NCI-H460 (cell line): Measurements from ENCODE around the gene B3GAT3. TPM values are rescaled to one million over a fixed set of nuclear protein-coding genes. Genes with fewer than 3 reads are reported as not detected.

Experiments used
- small RNA-seq, 2 experiments: library from RNA; depleted of rRNA; stranded (forward); fragments of <200 nt; gene quantifications; one replicate each; pipeline ENCODE3, GENCODE V24; 2014
- total RNA-seq: library from RNA; depleted of rRNA; stranded (reverse); fragments of >200 nt; shearing (Covaris generic); gene quantifications from 2 replicates; pipeline ENCODE4 v1.2.3, GENCODE V29; 2014; rRNA removed

The B3GAT3 gene
- total RNA-seq, 1 experiment from 2014 or later = 22.6 TPM

Small RNA genes within 50 kb of the gene (small RNA-seq; reads per million reads assigned to genes)
- gene AP001458.1 = 0 reads per million in 2 experiments
- gene MIR6747 = 0 to 0.06 reads per million in 2 experiments
- 0 reads per million in 2 experiments for gene SNORA57

Other genes starting within 250 kb of the B3GAT3 start
- not detected in 2 replicates for gene SCGB1A1, start 203.0 kb downstream of the B3GAT3 start, total RNA-seq
- gene AHNAK, start 75.2 kb downstream of the B3GAT3 start, total RNA-seq = 80.2 and 86.0 TPM in 2 replicates
- gene EEF1G, start 48.1 kb downstream of the B3GAT3 start, total RNA-seq = 2,030 and 2,160 TPM in 2 replicates
- 6.3 and 6.4 TPM in 2 replicates for gene TUT1, start 30.5 kb downstream of the B3GAT3 start, total RNA-seq
- gene MTA2, start 20.1 kb downstream of the B3GAT3 start, total RNA-seq = 67.7 and 79.0 TPM in 2 replicates
- gene EML3, start 9.2 kb downstream of the B3GAT3 start, total RNA-seq = 14.6 and 18.4 TPM in 2 replicates
- 1.2 and 3.0 TPM in 2 replicates for gene ROM1, start 8.7 kb downstream of the B3GAT3 start, total RNA-seq
- gene GANAB, start 24.6 kb upstream of the B3GAT3 start, total RNA-seq = 172 and 229 TPM in 2 replicates
- gene INTS5, start 31.3 kb upstream of the B3GAT3 start, total RNA-seq = 11.1 and 11.4 TPM in 2 replicates
- gene C11orf98, start 43.2 kb upstream of the B3GAT3 start, total RNA-seq = 61.6 and 69.1 TPM in 2 replicates
- 8.8 and 11.5 TPM in 2 replicates for gene CSKMT, start 43.3 kb upstream of the B3GAT3 start, total RNA-seq
- gene UQCC3, start 49.7 kb upstream of the B3GAT3 start, total RNA-seq = 13.9 and 20.2 TPM in 2 replicates
- gene LBHD1, start 50.3 kb upstream of the B3GAT3 start, total RNA-seq = 5.4 and 5.5 TPM in 2 replicates
- 82.6 and 93.2 TPM in 2 replicates for gene UBXN1, start 57.1 kb upstream of the B3GAT3 start, total RNA-seq
- gene LRRN4CL, start 67.5 kb upstream of the B3GAT3 start, total RNA-seq = 0.02 TPM in 1 of 2 replicates, not detected in the other
- 57.4 and 59.2 TPM in 2 replicates for gene BSCL2, start 85.4 kb upstream of the B3GAT3 start, total RNA-seq
- gene GNG3, start 85.7 kb upstream of the B3GAT3 start, total RNA-seq = 0.17 TPM in 1 of 2 replicates, not detected in the other
- gene HNRNPUL2, start 105.5 kb upstream of the B3GAT3 start, total RNA-seq = 4.4 and 7.5 TPM in 2 replicates
- gene TTC9C, start 106.5 kb upstream of the B3GAT3 start, total RNA-seq = 25.8 and 28.8 TPM in 2 replicates
- gene ZBTB3, start 132.2 kb upstream of the B3GAT3 start, total RNA-seq = 4.1 and 5.5 TPM in 2 replicates
- gene POLR2G, start 139.6 kb upstream of the B3GAT3 start, total RNA-seq = 79.6 and 88.3 TPM in 2 replicates
- 10.5 and 11.9 TPM in 2 replicates for gene TAF6L, start 149.4 kb upstream of the B3GAT3 start, total RNA-seq
- 38.4 and 44.3 TPM in 2 replicates for gene TMEM179B, start 165.4 kb upstream of the B3GAT3 start, total RNA-seq
- 21.4 and 25.9 TPM in 2 replicates for gene TMEM223, start 170.0 kb upstream of the B3GAT3 start, total RNA-seq
- gene NXF1, start 183.5 kb upstream of the B3GAT3 start, total RNA-seq = 18.7 and 28.7 TPM in 2 replicates
- gene STX5, start 210.1 kb upstream of the B3GAT3 start, total RNA-seq = 14.7 and 15.9 TPM in 2 replicates
- not detected in 2 replicates for gene TEX54, start 210.9 kb upstream of the B3GAT3 start, total RNA-seq
- gene WDR74, start 217.6 kb upstream of the B3GAT3 start, total RNA-seq = 64.7 and 71.2 TPM in 2 replicates